ENCODE results near the gene KRT4.

The KRT4 gene

GRCh38 chr12:52822771-52823510, 9.0 kb upstream of the KRT4 start:
- no peak for DNase-seq (ENCODE audit: low read depth in 3 of 3, low spot score in 1 of 3)

- no peak for DNase-seq (ENCODE audit: low read depth in 3 of 3, low spot score in 1 of 3)
These were observed 8.1 kb upstream of the KRT4 start for GRCh38 chr12:52821826-52822660.

GRCh38 chr12:52821071-52821730, 7.3 kb upstream of the KRT4 start:
- no peak for DNase-seq (ENCODE audit: low read depth in 3 of 3, low spot score in 1 of 3)

GRCh38 chr12:52820521-52820920, 6.6 kb upstream of the KRT4 start:
- no peak for DNase-seq (ENCODE audit: low read depth in 3 of 3, low spot score in 1 of 3)

GRCh38 chr12:52819731-52820510, 6.0 kb upstream of the KRT4 start:
- no peak for DNase-seq (ENCODE audit: low read depth in 3 of 3, low spot score in 1 of 3)

- no peak for DNase-seq (ENCODE audit: low read depth in 3 of 3, low spot score in 1 of 3)
These were observed 5.0 kb upstream of the KRT4 start for GRCh38 chr12:52818887-52819420.

GRCh38 chr12:52818388-52818787, 4.5 kb upstream of the KRT4 start:
- no peak for DNase-seq (ENCODE audit: low read depth in 3 of 3, low spot score in 1 of 3)

- DNase-seq (ENCODE audit: low read depth in 3 of 3, low spot score in 1 of 3), result no peak
These were observed 3.9 kb upstream of the KRT4 start for GRCh38 chr12:52817699-52818238.

- no peak for DNase-seq (ENCODE audit: low read depth in 3 of 3, low spot score in 1 of 3)
These were observed 3.2 kb upstream of the KRT4 start for GRCh38 chr12:52817003-52817698.

GRCh38 chr12:52815676-52816588, 2.0 kb upstream of the KRT4 start:
- DNase-seq (ENCODE audit: low read depth in 3 of 3, low spot score in 1 of 3), result no peak

GRCh38 chr12:52815161-52815560, 1.2 kb upstream of the KRT4 start:
- no peak for DNase-seq (ENCODE audit: low read depth in 3 of 3, low spot score in 1 of 3)

- no peak for DNase-seq (ENCODE audit: low read depth in 3 of 3, low spot score in 1 of 3)
These were observed 817 bp upstream of the KRT4 start for GRCh38 chr12:52814710-52815155.

GRCh38 chr12:52813203-52813819, 605 bp downstream of the KRT4 start:
- DNase-seq (ENCODE audit: low read depth in 3 of 3, low spot score in 1 of 3), result no peak

- no peak for DNase-seq (ENCODE audit: low read depth in 3 of 3, low spot score in 1 of 3)
These were observed 1.2 kb downstream of the KRT4 start for GRCh38 chr12:52812749-52813148.

GRCh38 chr12:52812073-52812400, 1.9 kb downstream of the KRT4 start:
- DNase-seq (ENCODE audit: low read depth in 3 of 3, low spot score in 1 of 3), result no peak

GRCh38 chr12:52811191-52812072, 2.5 kb downstream of the KRT4 start:
- no peak for DNase-seq (ENCODE audit: low read depth in 3 of 3, low spot score in 1 of 3)

- DNase-seq (ENCODE audit: low read depth in 3 of 3, low spot score in 1 of 3), result no peak
These were observed 3.4 kb downstream of the KRT4 start for GRCh38 chr12:52810554-52810953.

GRCh38 chr12:52809166-52809565, 4.8 kb downstream of the KRT4 start:
- DNase-seq (ENCODE audit: low read depth in 3 of 3, low spot score in 1 of 3), result no peak
